GM12865 (cell line): ENCODE measurements around the gene UNCX.

ENCODE experiments used
- DNase-seq: peaks from one replicate; pipeline ENCODE4 v3.0.0; 2010; ENCODE audit warnings: low read depth
- H3K4me3 ChIP-seq: 2 replicates; pipeline ENCODE4 v1.5.1; 2011; ENCODE audit warnings: mild to moderate bottlenecking, low read depth, low read length, control low read depth
- CTCF ChIP-seq: IDR thresholded peaks from 2 replicates; pipeline ENCODE4 v1.5.1; 2011; ENCODE audit warnings: low read length, control low read depth, low read depth, inconsistent platforms; ENCODE audit not compliant: insufficient read depth; ENCODE audit errors: missing control alignments

Gene UNCX

GRCh38 chr7:1226186-1226901 is 6.3 kb upstream of the UNCX start:
- no peak for TF ChIP-seq CTCF
- no peak for DNase-seq
- H3K4me3 ChIP-seq: no peak overlapping the region

DNA sequence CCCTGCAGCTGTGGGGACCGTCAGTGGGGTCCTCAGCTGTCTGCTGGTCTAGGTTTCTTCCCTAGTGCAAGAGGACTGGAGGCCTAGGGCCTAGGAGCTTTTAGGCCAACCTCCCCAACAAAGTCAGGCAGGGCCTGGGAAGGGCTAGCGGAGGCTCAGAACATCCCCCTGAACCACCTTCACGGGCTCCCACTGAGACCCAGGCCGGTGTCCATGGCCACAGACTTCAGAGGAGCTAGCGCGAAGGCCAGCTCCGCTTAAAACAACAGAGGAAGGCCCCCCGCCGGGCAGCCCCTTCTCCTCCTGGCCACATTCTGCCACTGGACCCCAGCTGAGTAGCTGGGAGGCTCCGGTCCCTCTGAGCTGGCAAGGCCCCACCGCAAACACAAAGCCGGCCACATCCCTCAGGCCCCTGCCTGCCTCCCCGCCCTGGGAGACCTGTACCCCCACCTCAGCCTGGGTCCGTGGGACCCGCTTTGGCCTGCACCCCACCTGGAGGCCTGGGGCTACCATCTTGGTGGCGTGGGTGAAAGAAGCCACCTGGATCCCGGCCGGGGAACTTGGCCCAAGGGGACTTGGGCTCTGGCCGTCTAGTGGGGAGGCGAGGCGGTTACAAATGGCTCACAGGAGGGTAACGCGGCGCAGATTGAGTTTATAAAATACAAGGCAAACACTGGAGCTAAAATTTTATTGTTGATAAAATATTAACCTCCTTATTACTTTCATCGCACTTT is 5.4 kb upstream of the UNCX start:
- no peak overlapping the region for H3K4me3 ChIP-seq
- DNase-seq: no peak
- no peak for TF ChIP-seq CTCF

DNA sequence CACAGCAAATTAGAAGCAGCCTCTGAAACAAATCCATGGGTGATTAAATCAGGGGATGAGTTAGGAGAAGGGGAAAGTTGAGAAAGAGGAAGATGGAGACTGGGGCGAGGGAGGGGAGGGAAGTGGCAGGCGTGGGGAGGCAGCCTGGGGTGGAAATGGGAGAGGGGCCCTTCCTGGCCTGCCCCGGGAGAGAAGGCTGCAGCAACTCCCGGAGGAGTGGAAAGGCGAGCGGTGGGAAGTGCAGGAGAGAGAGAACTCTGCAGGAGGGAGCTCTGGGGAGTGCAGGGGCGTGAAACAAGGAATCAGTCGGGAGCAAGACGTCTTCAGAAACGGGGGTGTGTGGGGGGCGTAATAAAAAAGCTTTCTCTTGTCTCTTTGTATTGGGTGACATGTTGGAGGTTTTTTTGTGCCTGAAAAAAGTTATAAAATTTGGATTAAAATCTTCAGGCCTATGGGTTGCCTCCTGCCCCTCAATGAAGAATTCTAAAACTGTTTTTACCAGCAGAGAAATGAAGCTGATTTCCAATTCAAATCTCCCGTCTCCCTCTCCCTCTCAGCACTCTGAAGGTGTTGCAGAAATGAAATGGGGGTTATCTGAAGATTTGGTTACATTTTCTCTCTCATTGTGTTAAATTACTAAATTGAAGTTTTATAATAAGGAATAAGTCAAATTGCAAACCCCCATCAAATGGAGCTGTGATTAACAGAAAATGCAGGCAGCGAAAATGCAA is 4.7 kb upstream of the UNCX start:
- TF ChIP-seq CTCF: no peak
- no peak for DNase-seq
- H3K4me3 ChIP-seq: no peak overlapping the region

DNA sequence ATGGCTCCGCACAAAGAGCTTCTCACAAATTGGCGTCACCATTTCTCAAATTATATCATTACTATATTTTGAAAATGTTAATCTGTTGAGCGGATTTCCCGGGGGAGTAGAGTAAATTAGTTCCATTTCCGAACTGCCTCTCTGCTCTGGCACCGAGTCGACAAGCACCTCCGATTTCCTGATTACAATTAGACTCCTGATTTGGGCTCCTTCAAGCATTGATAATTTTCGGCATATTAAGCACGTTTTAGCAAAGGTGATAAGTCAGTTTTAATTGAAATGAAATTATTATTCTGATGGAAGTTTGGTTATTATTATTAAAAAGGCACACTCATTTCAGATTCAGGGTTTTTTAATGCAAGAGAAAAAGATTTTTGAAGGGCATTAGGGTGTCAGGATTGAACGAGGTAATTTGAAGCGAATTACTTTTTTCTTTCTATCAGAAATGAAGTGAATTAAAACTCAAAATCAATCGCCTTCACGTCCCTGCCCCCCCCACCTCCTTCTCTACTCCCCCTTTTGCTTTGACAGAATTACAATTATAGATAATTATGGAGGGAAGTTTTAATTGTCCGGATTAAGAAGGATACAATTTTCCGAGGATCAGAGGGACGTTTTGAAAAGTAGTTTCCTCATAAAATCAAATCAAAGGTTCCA is 4.0 kb upstream of the UNCX start:
- no peak for DNase-seq
- TF ChIP-seq CTCF: no peak
- H3K4me3 ChIP-seq: no peak overlapping the region

DNA sequence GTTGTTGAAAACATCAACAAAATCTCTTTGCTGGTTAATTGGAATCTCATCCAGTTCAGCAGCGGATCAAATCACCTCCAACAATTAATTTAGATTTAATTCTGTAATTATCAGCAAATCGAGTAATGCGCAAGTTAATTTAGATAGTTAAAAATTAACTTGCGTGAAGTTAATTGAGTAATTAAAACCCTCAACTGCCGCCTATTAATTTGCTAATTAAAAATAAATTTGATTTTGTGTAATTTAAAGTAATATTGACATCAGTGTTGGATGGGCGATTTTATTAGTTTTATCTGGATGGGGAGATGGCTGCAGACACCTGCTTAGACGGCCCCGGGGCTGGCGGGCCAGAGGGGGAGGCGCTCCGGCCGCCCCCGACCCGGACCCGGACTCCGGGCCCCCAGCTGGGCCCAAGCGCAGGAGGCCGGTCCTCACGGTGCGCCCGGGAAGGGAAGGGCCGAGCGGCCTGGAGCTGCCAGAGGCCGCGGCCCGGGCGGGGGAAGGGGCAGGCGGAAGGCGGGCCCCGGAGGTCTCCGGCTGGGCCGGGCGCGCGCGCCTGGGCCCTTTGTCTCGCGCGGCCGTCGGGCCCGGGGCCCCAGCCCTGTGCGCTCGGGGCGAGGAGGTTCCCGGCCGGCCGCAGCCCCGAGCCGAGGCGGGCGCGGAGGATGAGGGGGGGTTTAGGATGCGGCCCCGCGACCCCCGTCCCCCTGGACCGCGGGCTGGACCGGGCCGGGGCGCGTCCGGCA is 3.3 kb upstream of the UNCX start:
- no peak for DNase-seq
- no peak for TF ChIP-seq CTCF
- no peak overlapping the region for H3K4me3 ChIP-seq

DNA sequence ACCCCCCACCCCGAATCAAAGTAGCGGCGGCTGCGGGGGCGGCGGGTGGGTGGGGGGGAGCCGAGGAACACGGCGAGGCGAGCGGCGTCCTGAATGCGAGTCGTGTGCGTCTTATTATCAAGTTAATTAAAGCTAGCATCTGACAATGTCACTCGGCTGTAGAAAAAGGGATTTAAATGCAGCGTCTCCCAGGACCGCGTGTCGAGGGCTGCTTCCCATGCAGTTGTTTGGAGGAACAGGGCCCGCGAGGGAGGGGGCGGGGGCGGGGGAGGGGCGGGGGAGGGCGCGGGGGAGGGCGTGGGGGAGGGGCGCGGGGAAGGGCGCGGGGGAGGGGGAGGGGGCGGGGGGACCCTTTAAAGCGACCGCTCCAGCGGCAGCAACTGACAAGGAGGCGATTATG is 2.7 kb upstream of the UNCX start:
- H3K4me3 ChIP-seq: no peak overlapping the region
- TF ChIP-seq CTCF: no peak
- DNase-seq: no peak
